DND-41 (cell line): ENCODE data around the gene NHLRC2.

Experiments
- CTCF ChIP-seq: IDR thresholded peaks from 2 replicates; pipeline ENCODE4 v1.5.1; 2012; ENCODE audit warnings: borderline replicate concordance, low read length, moderate library complexity, mild to moderate bottlenecking; ENCODE audit not compliant: poor library complexity, severe bottlenecking; ENCODE audit errors: extremely low read depth
- EZH2 ChIP-seq: IDR thresholded peaks from 3 replicates; pipeline ENCODE4 v1.6.1; 2012; ENCODE audit warnings: borderline replicate concordance, low read depth, mild to moderate bottlenecking, moderate library complexity, low read length, inconsistent platforms; ENCODE audit not compliant: severe bottlenecking

- no peak for TF ChIP-seq CTCF
- TF ChIP-seq EZH2: no peak
Measured at GRCh38 chr10:113932854-113933253, 78.4 kb downstream of the NHLRC2 start.
